SU-DHL-6 (cell line): ENCODE results near the gene KRTDAP.

Experiments used
- H2AFZ ChIP-seq: fragments of 200-600 bp; sonication (generic); 2 replicates; pipeline ENCODE4 v1.6.1; 2014; ENCODE audit warnings: low read depth, mild to moderate bottlenecking, moderate library complexity, mixed read lengths, antibody characterized with exemption, low read length; ENCODE audit not compliant: severe bottlenecking
- H3F3A ChIP-seq: fragments of 200-600 bp; shearing (Covaris generic); 2 replicates; pipeline ENCODE4 v1.6.0; 2016; ENCODE audit warnings: antibody characterized with exemption, mild to moderate bottlenecking; ENCODE audit not compliant: insufficient read depth
- H3K27ac ChIP-seq: fragments of 200-600 bp; sonication (generic); 2 replicates; pipeline ENCODE4 v1.5.1; 2016; ENCODE audit warnings: low read depth, mild to moderate bottlenecking, low read length, moderate library complexity, mixed read lengths
- H3K27me3 ChIP-seq: fragments of 200-600 bp; sonication (generic), shearing (Covaris generic); 2 replicates; pipeline ENCODE4 v1.6.0; 2014; ENCODE audit warnings: mild to moderate bottlenecking, low read length
- H3K36me3 ChIP-seq: fragments of 200-600 bp; sonication (generic); 2 replicates; pipeline ENCODE4 v1.6.1; 2014; ENCODE audit warnings: mild to moderate bottlenecking, low read length, mixed read lengths
- H3K4me2 ChIP-seq: fragments of 300-600, 200-600 bp; shearing (Covaris generic), sonication (generic); 2 replicates; pipeline ENCODE4 v1.6.0; 2014; ENCODE audit warnings: low read length, low read depth, mild to moderate bottlenecking; ENCODE audit not compliant: poor library complexity, severe bottlenecking
- H3K4me3 ChIP-seq: fragments of 200-600 bp; sonication (generic); 2 replicates; pipeline ENCODE4 v1.5.1; 2014; ENCODE audit warnings: antibody characterized with exemption, low read length, mild to moderate bottlenecking, mixed read lengths; ENCODE audit not compliant: insufficient read depth, poor library complexity, severe bottlenecking
- H3K79me2 ChIP-seq: fragments of 200-600 bp; sonication (generic); 2 replicates; pipeline ENCODE4 v1.6.1; 2014; ENCODE audit warnings: mild to moderate bottlenecking, low read length, moderate library complexity; ENCODE audit not compliant: insufficient read depth
- H3K9ac ChIP-seq: fragments of 200-600 bp; sonication (generic); 2 replicates; pipeline ENCODE4 v1.7.0; 2014; ENCODE audit warnings: mild to moderate bottlenecking, low read length
- H3K9me2 ChIP-seq: fragments of 200-600 bp; sonication (generic); replicated peaks from 2 replicates; pipeline ENCODE4 v1.6.1; 2014; ENCODE audit warnings: low read length; ENCODE audit not compliant: insufficient read depth
- H3K9me3 ChIP-seq: fragments of 200-600 bp; sonication (generic); 2 replicates; pipeline ENCODE4 v1.6.1; 2014; ENCODE audit warnings: low read length, mixed read lengths; ENCODE audit not compliant: insufficient read depth
- H4K20me1 ChIP-seq: fragments of 200-600 bp; sonication (generic); 2 replicates; pipeline ENCODE4 v1.6.1; 2014; ENCODE audit warnings: low read depth, mild to moderate bottlenecking, antibody characterized with exemption, low read length, moderate library complexity, mixed read lengths
- EZH2phosphoT487 ChIP-seq: fragments of 200-600 bp; sonication (generic), shearing (Covaris generic); conservative IDR thresholded peaks from 2 replicates; pipeline ENCODE4 v1.6.1; 2018; ENCODE audit warnings: mild to moderate bottlenecking, antibody characterized with exemption, low read length, moderate library complexity, mixed read lengths
- TF ChIP-seq, protein P1 (sequence below): fragments of 200-600 bp; sonication (generic); IDR thresholded peaks from one replicate; pipeline ENCODE4 v1.5.1; 2017; ENCODE audit warnings: antibody characterized with exemption, mild to moderate bottlenecking, low read length, moderate library complexity; ENCODE audit not compliant: insufficient read depth, poor library complexity, severe bottlenecking

KRTDAP gene

GRCh38 chr19:35521124-35521743 is 31.0 kb upstream of the KRTDAP start:
- no peak overlapping the region for H2AFZ ChIP-seq
- no peaks in the 10 kb centered on the region for H3F3A ChIP-seq
- H4K20me1 ChIP-seq: no peaks in the 10 kb centered on the region
- H3K4me3 ChIP-seq: no peak overlapping the region
- H3K27me3 ChIP-seq: no peaks in the 10 kb centered on the region
- TF ChIP-seq, protein P1, sequence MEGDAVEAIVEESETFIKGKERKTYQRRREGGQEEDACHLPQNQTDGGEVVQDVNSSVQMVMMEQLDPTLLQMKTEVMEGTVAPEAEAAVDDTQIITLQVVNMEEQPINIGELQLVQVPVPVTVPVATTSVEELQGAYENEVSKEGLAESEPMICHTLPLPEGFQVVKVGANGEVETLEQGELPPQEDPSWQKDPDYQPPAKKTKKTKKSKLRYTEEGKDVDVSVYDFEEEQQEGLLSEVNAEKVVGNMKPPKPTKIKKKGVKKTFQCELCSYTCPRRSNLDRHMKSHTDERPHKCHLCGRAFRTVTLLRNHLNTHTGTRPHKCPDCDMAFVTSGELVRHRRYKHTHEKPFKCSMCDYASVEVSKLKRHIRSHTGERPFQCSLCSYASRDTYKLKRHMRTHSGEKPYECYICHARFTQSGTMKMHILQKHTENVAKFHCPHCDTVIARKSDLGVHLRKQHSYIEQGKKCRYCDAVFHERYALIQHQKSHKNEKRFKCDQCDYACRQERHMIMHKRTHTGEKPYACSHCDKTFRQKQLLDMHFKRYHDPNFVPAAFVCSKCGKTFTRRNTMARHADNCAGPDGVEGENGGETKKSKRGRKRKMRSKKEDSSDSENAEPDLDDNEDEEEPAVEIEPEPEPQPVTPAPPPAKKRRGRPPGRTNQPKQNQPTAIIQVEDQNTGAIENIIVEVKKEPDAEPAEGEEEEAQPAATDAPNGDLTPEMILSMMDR: no peak
- TF ChIP-seq EZH2phosphoT487: no peak
- H3K9ac ChIP-seq: no peak overlapping the region
- no peaks in the 10 kb centered on the region for H3K9me2 ChIP-seq
- H3K4me2 ChIP-seq: no peak overlapping the region
- no peaks in the 10 kb centered on the region for H3K79me2 ChIP-seq
- H3K36me3 ChIP-seq: no peaks in the 10 kb centered on the region
- no peak overlapping the region for H3K27ac ChIP-seq
- H3K9me3 ChIP-seq: no peaks in the 10 kb centered on the region

GRCh38 chr19:35519291-35519690 is 29.0 kb upstream of the KRTDAP start:
- no peak overlapping the region for H3K4me2 ChIP-seq
- no peak overlapping the region for H2AFZ ChIP-seq
- H3F3A ChIP-seq: no peaks in the 10 kb centered on the region
- H3K9ac ChIP-seq: no peak overlapping the region
- TF ChIP-seq, protein P1: no peak
- no peak for TF ChIP-seq EZH2phosphoT487
- H3K9me3 ChIP-seq: no peaks in the 10 kb centered on the region
- H3K9me2 ChIP-seq: no peaks in the 10 kb centered on the region
- H3K4me3 ChIP-seq: no peak overlapping the region
- H3K79me2 ChIP-seq: no peaks in the 10 kb centered on the region
- H3K36me3 ChIP-seq: no peaks in the 10 kb centered on the region
- no peaks in the 10 kb centered on the region for H3K27me3 ChIP-seq
- H3K27ac ChIP-seq: no peak overlapping the region
- H4K20me1 ChIP-seq: no peaks in the 10 kb centered on the region

- TF ChIP-seq EZH2phosphoT487: no peak
- TF ChIP-seq, protein P1: no peak
- Histone ChIP-seq H3K36me3 (no peaks in the 10 kb centered on the region), H2AFZ (no peak overlapping the region), H3K9ac (no peak overlapping the region), H3K79me2 (no peaks in the 10 kb centered on the region), H3K27ac (no peak overlapping the region), H3K27me3 (no peaks in the 10 kb centered on the region), H4K20me1 (no peaks in the 10 kb centered on the region), H3F3A (no peaks in the 10 kb centered on the region), H3K4me2 (no peak overlapping the region), H3K9me2 (no peaks in the 10 kb centered on the region), H3K9me3 (no peaks in the 10 kb centered on the region), H3K4me3 (no peak overlapping the region)
Observed at GRCh38 chr19:35518313-35518712, 28.0 kb upstream of the KRTDAP start.
